NCI-H524 (cell line): ENCODE measurements around the gene RBM4B.

Source experiments
- DNase-seq, 2 experiments: peaks; one replicate each; lab custom pipeline; 2025; lab: John Stamatoyannopoulos, UW

The RBM4B gene

DNA sequence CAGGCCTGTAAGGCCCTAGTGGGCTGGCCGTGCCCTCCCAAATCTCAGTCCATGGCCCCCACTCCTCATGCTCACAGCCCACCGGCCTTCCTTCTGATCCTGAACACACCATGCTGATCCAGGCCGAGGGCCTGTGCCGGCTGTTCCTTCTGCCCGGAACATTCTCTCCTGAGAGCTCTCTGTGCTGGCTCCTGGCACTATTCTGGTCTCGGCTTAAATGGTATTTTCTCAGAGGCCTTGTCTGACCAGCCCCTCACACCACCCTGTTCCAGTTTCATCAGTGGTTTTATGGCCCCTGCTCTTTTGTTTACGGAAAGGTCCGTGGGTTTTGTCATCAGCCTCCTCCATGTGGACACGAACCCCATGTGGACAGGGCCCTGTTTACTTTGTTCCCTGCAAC is 29.3 kb upstream of the RBM4B start:
- no peak for DNase-seq

DNA sequence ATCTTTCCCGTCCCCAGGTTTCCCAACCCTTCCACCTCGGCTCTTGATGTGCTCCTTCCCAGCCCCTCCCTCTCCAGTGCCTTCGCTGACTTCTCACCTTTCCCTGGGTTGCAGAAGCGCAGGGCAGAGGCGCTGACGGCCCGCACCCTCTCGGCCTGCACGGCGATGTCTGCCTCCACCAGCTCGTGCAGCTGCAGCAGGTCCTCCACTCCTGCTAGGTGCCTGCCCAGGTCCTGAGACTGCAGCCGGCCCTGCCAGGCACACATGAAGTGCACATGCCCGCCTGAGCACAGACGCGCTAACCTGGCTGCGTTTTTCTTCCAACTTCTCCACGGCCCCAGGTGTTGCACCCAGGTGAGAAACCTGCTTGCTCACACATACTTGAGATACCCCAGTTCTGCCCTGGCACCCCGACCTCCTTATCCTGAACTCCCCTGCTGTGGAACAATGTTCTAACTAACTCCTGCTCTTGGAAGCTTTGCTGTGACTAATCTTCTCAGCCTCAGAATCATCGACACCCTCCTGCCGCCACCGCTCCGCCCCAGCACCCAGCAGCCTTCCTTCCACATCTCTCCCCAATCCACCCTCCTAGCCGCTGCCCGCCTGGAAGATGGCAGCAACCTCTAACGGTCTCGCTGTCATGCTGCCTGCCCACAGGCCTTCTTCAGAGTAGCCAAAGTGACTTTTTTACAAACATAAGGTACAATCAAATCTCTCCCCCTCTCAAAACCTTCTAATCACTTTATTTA is 28.1 kb upstream of the RBM4B start:
- DNase-seq: no peak

DNA sequence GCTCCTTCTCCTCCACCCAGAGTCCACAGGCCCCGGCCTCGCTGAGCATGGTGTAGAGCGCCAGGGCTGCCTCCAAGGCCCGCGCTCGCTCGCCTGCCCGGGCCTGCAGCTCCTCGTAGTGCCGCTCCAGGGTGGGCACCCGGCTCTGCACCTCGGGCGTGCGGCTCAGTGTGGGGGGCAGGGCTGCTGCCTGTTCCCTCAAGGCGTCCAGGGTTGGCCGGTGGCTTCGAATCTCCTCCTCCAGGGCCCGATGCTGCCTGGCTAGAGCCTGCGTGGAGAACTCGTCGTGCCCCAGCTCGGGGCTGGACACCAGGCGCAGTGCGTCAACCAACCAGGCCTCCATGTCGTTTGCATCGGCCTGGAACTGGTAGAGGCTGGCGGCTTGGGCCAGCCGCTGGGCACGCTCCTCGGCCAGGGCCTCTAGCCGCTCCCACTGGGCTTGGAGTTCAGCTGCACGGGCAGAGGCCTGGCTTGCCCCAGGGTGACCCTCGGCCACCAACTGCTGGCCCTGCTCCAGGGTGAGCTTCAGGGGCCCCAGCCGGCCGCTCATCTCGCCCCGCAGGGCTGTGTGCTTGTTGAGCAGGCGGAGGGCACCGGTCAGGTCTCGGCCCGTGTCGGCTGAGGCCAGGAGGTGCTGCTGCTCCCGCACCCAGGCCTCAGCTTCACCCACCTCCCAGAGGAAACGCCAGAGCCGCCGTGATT is 27.1 kb upstream of the RBM4B start:
- no peak for DNase-seq

DNA sequence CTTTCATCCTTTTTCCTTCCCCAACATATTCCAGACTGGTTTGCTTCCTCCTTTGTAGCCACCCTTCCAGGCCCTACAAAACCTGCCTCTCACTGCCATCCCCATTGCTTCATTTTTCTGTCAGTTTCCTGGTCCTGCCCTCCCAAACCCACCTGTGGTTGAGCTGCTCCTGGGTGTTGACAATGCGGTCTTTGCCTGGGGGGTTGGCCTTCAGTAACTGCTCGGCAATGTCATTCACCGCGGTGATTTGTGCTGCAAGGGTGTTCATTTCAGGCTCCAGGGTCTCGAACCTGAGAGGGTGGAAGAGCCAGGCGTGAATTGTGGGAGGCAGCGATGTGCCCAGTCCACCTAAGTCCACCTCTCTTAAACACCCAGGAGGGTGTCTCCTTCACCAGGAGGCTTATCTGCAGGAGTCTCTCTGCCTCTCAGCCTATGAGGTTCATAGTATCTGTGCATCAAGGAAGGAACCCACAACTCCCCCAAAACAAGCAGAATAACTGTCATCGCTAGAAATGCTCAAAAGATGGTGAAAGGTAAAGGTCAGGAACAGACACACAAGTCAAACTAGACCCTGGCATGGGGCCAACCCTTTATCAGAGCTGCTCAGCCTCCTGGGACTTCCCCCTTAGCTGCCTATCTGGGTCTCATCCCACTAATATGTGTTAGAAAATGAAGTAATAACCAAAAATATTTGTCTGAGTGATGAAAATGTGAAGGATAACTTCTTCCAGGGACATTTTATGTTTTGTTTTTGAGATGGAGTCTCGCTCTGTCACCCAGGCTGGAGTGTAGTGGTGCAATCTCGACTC is 23.9 kb upstream of the RBM4B start:
- DNase-seq: no peak

DNA sequence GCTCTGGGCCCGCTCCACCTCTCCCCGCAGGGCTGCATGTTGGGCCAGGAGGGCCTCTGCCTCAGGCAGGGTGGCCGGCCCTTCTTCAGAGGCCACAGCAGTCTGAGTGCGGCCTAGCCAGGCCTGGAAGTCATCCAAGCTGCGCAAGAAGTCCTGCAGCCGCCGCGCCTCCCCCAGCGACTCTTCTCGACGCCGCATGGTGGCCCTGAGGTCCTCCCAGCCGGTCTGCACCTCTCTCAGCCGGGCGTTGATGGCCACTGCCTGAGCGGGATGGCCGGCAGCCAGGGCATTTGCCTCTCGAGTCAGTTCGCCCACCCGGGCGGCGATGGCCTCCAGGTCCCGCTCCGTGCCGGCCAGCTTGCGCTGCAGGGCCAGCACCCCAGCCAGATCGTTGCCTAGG is 23.1 kb upstream of the RBM4B start:
- no peak for DNase-seq

DNA sequence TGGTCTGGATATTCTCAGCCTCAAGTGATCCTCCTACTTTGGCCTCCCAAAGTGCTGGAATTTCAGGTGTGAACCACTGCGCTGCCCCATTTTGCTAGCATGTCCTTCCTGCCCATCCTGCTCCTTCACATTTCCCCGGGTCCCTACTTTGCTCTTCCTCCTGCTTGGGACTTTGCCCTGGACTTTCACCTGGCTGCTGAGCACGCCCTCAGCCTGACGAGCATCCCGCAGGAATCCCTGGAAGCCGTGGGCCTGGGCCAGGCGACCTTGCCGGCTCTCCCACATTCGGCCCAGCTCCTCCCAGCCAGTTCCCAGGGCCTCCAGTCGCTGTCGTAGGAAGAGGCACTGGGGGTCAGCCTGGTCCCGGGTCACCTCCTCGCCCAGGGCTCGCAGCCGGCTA is 22.6 kb upstream of the RBM4B start:
- no peak for DNase-seq

DNA sequence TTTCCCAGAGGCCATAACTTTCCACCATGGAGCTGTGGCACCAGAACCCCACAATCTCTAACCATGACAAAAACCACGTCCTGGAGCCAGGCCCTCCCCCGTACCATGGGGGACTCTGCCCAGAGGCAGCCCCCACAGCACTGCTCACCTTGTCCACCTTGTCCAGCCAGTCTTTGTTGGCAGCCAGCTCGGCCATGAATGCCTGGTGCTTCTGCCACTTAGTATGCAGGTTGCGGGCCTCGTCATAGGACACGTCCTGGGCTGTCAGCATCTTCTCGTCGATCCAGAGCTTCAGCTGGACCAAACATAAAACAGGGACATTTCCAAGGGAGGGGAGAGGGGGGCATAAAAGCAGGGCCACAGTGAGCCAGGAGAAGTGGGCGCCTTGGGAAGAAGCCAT is 20.8 kb upstream of the RBM4B start:
- DNase-seq: no peak

DNA sequence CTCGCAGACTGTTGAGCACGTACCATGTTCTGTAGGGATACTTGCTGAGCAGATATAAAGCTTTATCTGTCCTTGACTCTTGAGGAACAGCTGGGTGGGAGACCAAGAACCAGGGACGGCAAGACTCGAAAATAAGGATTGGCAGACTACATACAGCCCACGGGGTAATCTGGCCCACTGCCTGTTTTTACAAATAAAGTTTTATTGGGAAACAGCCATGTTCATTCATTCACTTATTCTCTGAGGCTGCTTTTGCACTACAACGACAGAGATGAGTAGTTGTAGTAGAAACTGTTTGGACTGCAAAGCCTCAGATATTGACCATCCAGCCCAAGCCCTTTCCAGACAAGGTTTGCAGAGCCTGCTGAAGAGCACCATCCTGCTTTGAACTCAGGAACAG is 20.3 kb upstream of the RBM4B start:
- no peak for DNase-seq

DNA sequence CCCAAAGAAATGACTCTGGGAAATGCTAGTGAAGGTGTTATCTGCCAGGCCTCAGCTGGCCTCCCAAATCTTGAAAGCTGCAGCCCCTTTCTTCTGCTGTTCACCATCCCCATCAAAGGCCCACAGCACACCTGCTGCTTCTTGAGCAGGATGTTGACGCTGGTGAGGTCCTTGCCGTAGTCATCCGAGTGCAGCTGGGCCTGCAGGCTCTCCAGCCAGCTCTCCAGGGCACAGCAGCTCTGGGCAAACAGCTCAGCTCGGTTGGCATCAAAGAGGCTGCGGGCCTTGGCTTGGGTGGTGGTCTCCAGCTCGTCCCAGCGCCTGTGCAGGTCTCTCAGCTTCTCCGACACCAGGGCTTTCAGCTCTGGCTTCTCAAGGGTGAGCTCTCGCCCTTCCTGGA is 18.5 kb upstream of the RBM4B start:
- DNase-seq: no peak

DNA sequence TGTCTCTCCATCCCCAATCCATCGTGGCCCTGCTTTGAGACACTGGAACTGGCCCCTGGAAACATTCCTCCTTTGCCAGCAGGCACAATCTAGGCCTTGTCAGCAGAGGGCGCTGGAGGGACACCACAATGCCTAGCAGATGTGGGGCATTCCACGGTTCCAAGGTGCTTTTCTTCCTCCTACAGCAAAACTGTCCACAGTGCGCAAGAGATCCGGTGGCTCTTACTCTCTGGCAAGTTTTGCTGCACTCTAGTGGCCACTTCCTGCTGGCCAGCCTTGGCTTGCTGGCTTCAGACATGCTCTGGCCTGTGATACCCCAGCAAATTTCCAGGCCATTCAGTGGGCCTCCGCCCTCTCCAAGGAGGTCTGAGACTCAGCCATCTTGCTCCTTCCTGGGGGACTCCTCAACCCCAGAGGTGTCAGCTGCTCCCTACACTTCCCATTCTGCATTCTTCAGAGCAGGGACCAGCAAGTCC is 17.1 kb upstream of the RBM4B start:
- peak; percentile 80 to 96 for DNase-seq

DNA sequence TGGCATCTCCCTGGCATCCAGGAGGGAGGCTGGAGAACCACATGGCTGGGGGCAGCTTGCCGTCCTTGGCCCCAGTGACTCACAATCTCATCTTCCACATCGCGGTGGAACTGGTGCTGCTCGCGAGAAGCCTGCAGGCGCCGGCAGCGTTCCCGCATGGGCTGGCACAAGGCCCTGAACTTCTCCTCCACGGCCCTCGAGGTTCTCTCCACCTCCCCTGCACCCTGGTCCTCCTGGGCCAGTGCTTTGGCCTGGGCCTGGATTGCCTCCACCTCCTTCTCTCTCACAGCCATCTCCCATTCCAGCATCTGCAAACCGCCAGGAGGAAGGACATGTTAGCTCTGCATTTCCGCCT is 16.3 kb upstream of the RBM4B start:
- DNase-seq: no peak

DNA sequence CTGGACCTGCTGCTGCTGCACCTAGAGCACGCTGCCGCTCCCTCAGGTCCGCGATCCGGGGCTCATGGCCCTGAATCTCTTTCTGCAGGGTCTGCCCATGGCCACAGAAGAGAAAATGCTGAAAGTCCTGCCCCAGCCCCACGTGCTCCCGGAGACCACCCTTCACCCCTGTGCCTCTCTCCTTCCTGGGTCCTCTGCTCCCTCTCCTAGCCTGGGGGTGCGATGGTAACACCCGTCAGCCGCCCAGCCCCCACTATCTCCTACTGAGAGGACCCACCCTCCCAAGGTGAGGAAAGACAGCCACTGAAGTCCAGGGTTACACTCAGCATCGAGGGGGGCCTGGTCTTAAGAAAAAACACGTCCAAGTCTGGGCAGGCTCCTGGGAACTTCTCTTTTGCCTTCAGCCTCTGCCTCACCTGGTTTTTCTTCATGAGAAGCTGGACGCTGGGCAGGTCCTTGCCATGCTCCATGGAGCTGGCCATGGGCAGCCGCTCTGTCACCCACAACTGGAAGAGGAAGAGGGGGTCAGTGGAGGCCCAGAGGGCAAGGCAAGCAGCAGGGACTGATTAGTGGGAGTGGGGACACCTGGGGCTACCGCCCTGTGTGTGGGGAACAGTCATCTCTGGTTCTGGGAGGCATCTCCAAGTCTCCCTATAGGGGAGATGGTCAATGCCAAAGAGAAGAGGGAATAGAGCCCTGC is 15.8 kb upstream of the RBM4B start:
- no peak for DNase-seq

DNA sequence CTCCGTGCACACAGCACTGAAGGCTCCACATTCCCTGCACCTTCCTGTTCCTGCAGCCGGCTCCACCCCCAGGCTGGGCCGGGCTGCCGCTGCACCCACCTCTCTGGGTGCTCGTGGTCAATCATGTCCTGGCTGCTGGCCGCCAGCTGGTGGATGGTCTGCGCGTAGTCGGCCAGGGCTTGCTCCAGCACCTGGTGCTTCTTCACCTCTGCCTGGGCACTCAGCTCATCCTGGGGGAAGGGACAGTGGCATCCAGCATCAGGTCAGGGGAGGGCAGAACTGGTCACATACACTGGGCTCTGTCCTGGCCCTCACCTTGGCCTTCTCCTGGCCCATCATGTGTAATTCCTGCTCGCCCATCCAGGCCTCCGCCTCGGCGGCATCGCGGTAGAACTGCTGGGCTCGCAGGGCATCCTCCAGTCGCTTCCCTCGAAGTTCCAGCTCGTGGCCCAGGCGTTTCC is 15.2 kb upstream of the RBM4B start:
- no peak for DNase-seq

DNA sequence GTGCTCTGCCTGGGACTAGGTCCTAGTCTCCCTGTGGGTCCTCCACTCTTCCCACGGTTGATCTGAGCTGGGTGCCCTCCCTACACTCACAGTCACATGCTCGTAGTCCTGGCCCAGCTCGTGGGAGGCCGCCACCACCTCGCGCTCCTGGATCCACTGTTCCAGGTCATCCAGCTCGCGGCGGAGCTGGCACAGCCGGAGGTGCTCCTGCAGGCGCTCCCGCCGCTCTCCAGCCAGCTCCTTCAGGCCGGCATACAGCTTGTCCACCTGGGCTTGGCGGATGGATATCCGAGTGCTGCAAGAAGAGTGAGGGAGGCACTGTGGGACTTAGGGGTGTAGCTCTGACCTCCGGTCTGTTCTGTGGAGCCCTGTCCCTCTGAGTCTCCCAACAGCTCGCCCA is 14.8 kb upstream of the RBM4B start:
- DNase-seq: no peak

DNA sequence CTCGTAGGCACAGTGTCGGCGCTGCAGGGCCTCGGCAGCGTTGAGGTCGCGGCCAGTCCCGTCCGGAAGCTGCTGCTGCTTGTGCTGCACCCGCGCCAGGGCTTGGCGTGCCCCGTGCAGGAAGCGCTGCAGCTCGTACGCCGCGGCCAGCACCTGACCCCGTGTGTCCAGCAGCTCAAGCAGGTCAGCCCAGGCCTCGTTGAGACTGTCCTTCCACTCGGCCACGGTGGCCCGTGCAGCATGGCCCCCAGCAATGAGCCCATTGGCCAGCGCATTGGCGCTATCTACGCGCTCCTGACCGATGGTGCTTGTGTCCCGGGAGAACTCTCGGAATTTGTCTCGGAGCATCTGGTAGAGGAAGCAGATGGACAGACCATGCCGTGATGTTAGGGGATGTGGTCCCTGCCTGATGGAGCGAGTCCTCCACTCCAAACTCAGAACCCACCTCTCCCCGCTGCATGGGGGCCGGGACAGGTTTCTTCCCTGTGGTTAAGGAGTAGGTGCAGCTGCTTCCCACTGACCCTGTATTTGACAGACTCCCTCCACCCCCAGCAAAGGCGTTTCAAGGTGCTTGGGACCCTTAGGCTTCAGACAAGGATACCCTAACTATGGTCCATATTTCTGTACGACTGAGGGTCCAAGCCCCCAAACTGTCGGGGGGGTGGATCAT is 13.8 kb upstream of the RBM4B start:
- DNase-seq: no peak

DNA sequence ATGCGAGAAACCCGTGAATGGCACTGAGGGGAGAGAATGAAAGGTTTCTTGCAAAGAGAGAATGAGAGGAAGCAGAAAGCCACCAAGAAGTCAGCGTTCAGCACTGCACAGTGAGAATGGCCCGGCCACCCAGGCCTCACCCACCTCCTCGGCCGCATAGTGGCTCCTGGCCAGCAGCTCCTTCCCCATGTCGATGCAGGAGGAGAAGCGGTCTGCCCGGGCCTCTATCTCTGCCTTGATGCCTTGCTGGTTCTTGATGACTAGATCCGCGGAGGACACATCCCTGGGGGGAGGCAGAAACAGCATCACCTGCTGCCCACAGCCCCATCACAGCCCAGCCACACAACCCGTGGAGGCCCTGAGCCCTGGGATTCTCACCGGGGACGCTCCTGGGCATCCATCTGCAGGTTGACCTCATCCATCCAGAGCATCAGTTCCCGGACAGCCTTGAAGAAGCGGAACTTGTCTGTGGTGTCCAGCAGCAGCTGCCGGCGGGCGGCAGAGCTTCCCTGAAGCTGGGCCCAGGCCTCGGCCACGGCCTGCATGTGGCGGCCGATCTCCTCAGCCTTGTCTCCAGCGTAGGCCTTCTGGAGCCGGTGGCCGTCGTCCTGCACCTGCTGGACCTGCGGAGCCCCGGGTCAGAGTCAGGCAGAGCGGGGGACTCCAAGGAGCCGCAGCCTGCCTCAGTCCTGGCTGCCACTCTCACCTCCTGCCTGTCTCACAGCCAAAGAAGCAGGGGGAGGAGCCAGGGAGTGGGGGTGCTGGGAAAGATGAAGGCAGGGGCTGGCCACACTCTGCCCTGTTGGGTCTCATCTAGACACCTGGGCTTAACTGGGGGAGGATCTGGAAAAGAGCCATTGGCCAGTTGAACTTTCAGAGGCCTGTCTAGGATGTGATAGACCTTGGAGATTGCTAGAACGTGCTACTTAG is 12.2 kb upstream of the RBM4B start:
- no peak for DNase-seq

DNA sequence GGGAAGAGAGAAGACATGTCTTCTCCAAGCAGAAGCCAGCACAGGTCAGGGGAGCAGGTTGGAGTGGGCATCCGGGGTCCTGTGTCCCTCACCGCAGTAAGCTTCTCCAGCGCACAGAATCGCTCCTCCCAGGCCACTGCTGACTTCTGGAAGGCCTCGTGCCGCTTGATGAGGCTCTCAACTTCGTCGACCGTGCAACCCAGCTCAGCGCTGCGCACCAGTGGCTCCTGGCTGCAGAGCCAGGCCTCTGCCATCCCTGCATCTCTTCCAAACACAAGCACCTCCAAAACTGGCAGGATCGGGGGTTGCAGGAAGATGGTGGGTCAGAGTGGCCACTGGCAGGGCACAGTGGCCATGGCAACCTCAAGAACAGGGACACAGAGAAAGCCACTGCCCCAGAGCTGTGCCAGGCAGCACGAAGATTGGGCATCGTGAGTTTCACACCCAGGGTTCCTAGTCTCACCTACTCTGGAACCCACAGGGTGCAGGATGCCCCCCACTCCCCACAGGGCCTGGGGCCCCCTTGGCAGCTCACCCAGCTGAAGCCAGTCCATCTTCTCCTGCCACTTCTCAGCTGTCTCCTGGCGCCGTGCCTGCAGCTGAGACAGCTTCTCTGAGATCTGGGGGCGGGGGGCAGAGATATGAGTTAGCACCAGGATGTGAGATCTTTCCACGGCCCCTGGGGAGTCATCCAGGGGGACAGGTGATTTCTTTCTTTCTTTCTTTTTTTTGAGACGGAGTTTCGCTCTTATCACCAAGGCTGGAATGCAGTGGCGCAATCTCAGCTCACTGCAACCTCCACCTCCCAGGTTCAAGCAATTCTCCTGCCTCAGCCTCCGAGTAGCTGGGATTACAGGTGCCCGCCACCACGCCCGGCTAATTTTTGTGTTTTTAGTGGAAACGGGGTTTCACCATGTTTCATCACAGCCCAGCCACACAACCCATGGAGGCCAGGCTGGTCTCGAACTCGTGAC is 11.2 kb upstream of the RBM4B start:
- DNase-seq: no peak

DNA sequence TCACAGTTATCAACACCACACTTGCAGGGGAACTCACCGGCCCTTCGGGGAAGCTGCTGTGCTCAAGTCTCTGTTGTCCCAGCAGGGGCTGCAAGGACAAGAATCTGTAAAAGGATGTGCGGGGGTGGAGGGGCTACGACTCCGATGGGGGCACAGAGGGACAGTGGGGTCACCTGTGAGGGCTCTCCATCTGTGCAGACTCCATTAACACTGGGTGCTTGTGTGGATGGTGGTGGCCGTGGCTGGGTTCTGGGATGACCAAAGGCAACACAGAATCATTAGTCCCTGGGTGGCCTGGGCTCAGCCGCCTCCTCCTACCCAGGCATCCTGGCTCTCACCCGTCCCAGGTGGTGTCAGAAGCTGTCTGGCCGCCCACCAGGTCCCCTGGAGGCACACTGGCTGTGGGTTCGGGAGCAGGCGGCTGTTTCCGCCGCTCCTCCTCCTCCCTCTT is 10.2 kb upstream of the RBM4B start:
- DNase-seq: no peak
